NCI-H187 treated with DMSO at 0.1 percent for 48 hours (cell line): ENCODE results near the gene POLN.
"Not testable (repeated sequence)": the region's sequence is repeated elsewhere in the genome, so short reads cannot be mapped to it uniquely, and the experiment has no call there.

Source experiments
- DNase-seq: peaks from one replicate; lab custom pipeline; 2025; lab: John Stamatoyannopoulos, UW

POLN gene

DNA sequence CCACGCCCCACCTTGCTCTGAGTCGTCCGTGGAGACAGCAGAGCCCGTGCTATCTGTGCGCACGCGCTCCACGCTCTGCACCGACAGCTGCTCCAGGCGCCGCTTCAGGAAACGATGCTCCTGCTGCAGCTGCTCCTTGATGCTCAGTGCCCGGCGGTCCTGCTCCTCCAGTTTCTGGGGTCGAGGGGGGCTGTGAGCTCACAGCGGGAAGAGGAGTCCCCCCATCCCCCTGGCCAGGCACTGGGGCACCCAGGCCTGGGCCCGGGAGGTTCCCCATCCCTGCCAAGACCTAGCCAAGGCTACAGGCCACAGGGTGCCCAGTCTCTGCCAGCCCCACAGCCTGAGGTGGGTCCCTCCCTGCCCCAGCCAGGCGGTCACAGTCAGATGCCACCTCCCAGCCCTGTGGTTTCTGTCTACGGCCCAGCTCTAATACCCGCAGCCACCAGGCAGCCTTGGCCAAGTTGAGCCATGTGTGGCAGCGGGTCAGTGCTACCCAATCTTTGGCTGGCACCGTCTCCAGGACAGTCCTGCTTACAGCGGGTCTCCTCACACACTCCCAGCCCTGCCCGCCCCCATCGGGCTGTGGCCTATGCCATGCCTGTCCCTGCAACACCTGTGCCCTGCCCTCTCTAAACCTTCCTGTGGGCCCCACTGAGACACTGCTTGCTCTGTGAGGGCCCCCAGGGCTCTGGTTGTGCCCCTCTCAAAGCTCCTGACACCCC is 9.3 kb upstream of the POLN start:
- no peak for DNase-seq

DNA sequence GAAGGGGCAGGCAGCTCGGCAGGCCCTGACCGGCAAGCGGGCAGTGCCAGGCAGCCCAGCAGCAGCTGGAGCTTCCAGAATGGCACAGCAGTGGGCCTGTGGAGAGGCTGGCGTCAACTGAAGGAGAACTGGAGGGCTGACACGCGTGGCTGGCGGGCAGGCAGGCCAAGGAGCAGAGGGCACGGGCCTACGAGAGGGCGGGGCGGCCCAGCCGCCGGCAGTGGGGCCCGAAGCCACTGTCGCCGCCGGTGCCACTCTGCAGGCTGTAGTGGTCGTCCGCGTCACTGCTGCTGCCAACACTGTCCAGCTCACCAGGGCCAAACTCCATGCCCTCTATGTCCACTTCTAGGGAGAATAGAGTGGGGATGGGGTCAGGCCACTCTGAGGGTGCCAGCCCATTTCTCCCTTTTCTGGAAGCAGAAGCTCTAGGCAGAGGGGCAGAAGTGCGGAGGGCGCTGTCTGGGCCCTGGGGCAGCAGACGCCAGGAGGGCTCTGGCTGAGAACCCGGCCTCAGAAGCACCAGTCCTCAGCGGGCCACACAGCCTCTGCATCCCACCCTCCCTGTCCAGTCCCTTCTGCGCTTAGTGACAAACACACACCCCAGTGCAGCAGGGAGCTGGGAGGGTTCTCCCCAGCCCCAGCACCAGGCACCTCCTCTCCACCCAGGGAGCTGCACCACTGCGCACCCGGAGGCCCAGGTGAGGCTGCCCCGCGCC is 8.6 kb upstream of the POLN start:
- no peak for DNase-seq

DNA sequence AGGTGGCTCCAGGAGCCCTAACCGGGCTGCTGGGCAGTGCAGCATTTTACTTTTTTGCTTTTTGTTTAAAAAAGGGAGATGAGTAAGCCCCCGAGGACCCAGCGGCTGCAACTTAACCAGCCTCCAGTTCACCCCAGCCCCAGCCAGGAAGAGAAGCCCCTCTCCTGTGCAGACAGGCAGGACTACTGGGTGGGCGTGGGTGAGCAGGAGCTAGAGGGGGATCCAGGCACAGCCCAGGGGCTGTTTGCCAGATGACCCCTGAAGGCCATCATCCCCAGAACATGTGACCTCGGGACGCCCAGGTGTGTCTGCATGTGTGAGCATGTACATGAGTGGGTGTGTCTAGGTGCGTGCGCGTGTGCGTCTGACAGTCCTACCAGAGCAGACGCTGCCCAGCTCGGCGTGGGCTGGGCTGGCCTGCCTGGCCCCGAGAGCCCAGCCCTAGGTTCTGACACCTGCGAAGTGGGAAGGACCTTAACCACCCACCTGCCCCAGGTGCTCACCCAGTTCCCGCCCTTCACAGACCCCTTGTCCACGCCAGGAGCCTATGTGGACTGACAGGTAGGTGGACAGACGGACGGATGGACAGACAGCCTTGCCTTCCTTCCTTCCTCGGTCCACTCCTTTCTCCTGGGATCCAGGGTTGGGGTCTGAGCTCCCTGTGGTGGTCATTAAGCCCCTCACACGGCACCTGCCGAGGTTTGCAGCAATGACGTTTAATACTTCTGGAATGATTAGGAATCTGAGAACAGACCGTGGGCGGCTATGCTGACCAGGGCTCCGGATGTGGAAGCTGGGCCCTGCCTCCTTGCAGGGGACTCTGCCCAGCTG is 7.8 kb upstream of the POLN start:
- DNase-seq = no peak

- DNase-seq = no peak
Measured at GRCh38 chr4:2248821-2249261, 6.9 kb upstream of the POLN start.

DNA sequence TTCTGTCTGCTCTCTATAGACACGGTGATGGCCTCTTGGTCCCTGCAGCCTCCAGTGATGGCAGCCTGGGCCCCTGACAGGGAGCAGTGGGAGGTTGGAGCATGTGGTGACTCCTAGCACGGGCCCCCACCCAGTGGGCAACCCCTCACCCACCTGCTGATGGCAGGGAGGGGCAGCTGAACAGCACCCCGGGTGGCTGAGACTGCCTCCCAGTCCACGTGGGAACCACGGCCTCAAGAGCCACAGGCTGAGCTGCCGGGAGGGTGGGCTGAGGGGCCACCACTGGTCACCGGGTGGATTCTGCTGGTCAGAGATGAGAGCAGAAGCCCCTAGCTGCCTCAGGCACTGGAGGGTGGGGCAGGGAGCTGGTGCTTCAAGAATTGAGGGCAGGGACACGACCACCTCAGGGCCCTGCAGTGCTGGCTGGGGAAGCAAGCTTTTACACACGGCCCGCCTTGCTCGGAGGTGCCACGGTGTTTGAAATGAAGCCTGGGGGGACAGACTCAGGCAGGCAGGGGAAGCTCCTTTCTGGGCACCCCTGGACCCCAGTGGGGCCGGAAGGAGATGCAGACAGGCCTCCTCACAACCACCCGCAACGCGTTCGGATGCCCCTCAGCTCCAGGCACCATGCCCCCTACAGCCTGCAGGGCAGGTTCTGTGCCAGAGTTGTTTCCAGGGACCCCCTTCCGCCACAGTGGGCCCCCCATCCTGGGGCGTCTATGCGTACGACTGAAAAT is 6.3 kb upstream of the POLN start:
- DNase-seq = no peak

GRCh38 chr4:2247128-2248043 is 5.5 kb upstream of the POLN start:
- DNase-seq = no peak

GRCh38 chr4:2246384-2247127 is 4.6 kb upstream of the POLN start:
- no peak for DNase-seq

DNA sequence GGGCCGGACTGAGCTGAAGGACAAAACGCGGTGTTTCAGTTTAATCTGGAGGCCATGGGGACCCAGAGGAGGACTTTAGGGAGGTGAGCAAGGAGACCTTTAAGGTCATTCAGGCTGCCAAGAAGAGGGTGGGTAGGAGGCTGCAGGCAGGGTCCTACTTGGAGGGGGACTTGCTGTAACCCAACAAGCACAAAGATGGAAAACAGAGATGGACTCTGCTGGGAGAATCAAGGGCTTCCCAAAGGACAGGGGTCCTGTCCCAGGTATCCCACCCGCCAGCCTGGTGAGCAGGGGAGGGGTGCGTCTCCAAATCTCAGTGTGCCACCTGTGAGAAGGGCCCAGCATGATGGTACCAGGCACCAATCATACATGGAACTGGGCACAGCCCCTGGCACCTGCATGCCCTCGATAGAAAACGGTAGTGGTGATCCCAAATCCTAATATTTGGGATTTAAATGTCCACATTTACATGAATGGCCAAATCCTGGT is 3.9 kb upstream of the POLN start:
- DNase-seq = no peak

- DNase-seq = no peak
Measured at GRCh38 chr4:2245057-2245786, 3.3 kb upstream of the POLN start.

- DNase-seq = no peak
Measured at GRCh38 chr4:2243681-2244380, 1.9 kb upstream of the POLN start.

DNA sequence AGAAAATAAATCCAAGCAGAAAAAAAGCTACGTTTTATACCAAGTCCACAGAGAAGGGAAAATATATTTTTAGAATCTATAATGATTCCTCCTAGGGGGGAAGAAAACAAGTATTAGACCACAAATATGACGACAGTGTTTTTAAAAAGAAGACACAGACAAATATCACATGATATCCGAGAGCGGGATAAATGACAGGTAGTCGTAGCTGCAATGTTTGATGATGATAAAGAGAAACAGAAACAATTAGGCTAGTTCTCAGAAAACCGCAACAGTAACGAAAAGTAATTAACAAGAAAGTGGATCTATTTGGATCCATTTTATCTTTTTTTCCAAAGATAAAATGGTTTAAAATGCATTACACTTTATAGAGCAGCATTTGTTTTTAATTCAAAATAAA is 918 bp downstream of the POLN start:
- no peak for DNase-seq

GRCh38 chr4:2236944-2237666 is 4.8 kb downstream of the POLN start:
- no peak for DNase-seq

DNA sequence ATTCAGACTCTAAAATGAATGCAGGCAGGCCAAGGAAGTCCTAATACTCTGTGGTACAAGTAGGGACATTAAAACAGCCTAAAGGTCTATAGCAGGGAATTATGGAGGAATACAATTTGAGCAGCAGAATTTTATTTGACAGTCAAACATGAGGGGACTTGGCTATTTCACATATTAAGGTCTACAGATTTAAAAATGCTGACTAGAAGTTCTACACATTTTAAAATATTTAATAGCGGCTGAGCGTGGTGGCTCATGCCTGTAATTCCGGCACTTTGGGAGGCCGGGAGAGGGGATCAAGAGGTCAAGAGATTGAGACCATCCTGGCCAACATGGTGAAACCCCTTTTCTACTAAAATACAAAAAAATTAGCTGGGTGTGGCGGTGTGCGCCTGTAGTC is 10.8 kb downstream of the POLN start:
- DNase-seq = no peak

GRCh38 chr4:2226261-2226660 is 15.7 kb downstream of the POLN start:
- no peak for DNase-seq

DNA sequence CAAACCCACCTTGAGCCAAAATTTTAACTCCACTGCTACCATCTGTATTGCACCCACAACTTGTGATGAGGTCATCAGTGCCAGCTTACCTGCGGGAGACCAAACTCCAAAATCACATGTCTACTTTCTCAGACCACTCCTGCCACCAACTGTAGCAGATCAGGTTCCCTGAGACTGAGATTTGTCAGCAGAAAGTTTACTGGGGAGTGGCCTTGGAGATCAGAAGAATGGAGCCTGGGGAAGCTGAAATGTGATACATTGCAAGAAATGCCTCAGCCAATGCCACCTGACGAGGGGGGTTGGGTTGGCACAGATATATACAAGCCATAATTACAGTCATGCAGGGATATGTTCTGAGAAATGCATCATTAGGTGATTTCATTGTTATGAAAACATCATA is 19.1 kb downstream of the POLN start:
- peak; percentile 36 for DNase-seq

DNA sequence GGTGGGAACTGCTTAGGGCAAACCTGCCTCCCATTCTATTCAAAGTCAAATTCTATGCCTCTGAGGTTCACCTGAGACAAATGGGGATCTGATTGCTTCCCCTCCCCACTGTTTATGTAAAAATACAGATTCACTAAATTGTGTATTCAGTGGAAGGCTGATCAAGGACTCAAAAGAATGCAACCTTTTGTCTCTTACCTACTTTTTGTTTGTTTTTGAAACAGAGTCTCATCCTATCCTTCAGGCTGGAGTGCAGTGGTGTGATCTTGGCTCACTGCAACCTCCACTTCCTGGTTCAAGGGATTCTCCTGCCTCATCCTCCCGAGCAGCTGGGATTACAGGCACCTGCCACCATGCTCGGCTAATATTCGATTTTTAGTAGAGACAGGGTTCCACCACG is 20.5 kb downstream of the POLN start:
- DNase-seq = not testable (repeated sequence)

GRCh38 chr4:2220016-2220630 is 21.8 kb downstream of the POLN start:
- DNase-seq = peak; percentile 24
